HL-60 (cell line): ENCODE data around the gene ARPC5.

Source experiments
- DNase-seq, 2 experiments: peaks; one replicate each; pipeline ENCODE4 v3.0.0-alpha.2; 2010 to 2020; ENCODE audit warnings: low read depth in 1 of 2, low spot score in 1 of 2
- H3K27ac ChIP-seq: fragments of 250-450 bp; sonication (Bioruptor Pico); replicated peaks from 2 replicates; pipeline ENCODE4 v1.5.1; 2020; ENCODE audit warnings: mild to moderate bottlenecking, moderate library complexity
- H3K27me3 ChIP-seq: fragments of 250-450 bp; sonication (Bioruptor Pico); 2 replicates; pipeline ENCODE4 v1.5.1; 2021; ENCODE audit warnings: mild to moderate bottlenecking, moderate library complexity; ENCODE audit not compliant: insufficient read depth, poor library complexity, severe bottlenecking
- H3K4me3 ChIP-seq: replicated peaks from 2 replicates; pipeline ENCODE4 v1.5.1; 2011; ENCODE audit warnings: mild to moderate bottlenecking, control low read depth, low read length; ENCODE audit not compliant: insufficient read depth
- GABPA ChIP-seq: IDR thresholded peaks from 2 replicates; pipeline ENCODE4 v1.6.1; 2012; ENCODE audit warnings: low read depth
- POLR2AphosphoS5 ChIP-seq: IDR thresholded peaks from 2 replicates; pipeline ENCODE4 v1.6.1; 2012; ENCODE audit warnings: low read depth
- SPI1 ChIP-seq: IDR thresholded peaks from 2 replicates; pipeline ENCODE4 v1.6.1; 2012; ENCODE audit warnings: low read depth, mild to moderate bottlenecking, borderline replicate concordance
- TF ChIP-seq, protein P1 (sequence below): IDR thresholded peaks from 2 replicates; pipeline ENCODE4 v1.6.1; 2012; ENCODE audit warnings: low read depth; ENCODE audit not compliant: insufficient replicate concordance
- TF ChIP-seq, protein P2 (sequence below): IDR thresholded peaks from one replicate; pipeline ENCODE4 v1.5.1; 2011; ENCODE audit warnings: low read length, control low read depth, inconsistent platforms; ENCODE audit not compliant: insufficient read depth

ARPC5 gene

DNA sequence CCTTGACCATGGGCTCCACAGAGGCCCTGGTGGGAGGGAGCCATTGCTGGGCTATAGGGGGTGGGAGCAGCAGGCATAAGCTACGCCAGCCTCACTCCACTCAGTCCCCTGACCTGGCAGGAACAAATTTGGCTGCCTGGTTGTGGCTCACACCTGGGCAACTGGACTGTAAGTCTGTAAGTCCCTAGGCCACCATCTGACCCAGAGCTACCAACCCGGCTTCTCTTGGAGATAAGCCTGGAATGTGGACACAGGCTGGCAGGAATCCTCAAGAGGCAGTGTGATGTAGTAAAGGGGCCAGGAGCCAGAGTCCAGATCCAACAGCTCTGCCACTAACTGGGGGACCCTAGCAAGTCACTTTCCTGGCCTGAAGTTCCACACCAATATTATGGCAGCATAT, 56.7 kb downstream of the ARPC5 start:
- H3K27me3 ChIP-seq: no peaks in the 10 kb centered on the region
- H3K4me3 ChIP-seq: no peak overlapping the region
- DNase-seq: no peak
- no peak for TF ChIP-seq SPI1
- TF ChIP-seq POLR2AphosphoS5: no peak
- TF ChIP-seq, protein P1, sequence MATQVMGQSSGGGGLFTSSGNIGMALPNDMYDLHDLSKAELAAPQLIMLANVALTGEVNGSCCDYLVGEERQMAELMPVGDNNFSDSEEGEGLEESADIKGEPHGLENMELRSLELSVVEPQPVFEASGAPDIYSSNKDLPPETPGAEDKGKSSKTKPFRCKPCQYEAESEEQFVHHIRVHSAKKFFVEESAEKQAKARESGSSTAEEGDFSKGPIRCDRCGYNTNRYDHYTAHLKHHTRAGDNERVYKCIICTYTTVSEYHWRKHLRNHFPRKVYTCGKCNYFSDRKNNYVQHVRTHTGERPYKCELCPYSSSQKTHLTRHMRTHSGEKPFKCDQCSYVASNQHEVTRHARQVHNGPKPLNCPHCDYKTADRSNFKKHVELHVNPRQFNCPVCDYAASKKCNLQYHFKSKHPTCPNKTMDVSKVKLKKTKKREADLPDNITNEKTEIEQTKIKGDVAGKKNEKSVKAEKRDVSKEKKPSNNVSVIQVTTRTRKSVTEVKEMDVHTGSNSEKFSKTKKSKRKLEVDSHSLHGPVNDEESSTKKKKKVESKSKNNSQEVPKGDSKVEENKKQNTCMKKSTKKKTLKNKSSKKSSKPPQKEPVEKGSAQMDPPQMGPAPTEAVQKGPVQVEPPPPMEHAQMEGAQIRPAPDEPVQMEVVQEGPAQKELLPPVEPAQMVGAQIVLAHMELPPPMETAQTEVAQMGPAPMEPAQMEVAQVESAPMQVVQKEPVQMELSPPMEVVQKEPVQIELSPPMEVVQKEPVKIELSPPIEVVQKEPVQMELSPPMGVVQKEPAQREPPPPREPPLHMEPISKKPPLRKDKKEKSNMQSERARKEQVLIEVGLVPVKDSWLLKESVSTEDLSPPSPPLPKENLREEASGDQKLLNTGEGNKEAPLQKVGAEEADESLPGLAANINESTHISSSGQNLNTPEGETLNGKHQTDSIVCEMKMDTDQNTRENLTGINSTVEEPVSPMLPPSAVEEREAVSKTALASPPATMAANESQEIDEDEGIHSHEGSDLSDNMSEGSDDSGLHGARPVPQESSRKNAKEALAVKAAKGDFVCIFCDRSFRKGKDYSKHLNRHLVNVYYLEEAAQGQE: no peak
- TF ChIP-seq GABPA: no peak
- TF ChIP-seq, protein P2, sequence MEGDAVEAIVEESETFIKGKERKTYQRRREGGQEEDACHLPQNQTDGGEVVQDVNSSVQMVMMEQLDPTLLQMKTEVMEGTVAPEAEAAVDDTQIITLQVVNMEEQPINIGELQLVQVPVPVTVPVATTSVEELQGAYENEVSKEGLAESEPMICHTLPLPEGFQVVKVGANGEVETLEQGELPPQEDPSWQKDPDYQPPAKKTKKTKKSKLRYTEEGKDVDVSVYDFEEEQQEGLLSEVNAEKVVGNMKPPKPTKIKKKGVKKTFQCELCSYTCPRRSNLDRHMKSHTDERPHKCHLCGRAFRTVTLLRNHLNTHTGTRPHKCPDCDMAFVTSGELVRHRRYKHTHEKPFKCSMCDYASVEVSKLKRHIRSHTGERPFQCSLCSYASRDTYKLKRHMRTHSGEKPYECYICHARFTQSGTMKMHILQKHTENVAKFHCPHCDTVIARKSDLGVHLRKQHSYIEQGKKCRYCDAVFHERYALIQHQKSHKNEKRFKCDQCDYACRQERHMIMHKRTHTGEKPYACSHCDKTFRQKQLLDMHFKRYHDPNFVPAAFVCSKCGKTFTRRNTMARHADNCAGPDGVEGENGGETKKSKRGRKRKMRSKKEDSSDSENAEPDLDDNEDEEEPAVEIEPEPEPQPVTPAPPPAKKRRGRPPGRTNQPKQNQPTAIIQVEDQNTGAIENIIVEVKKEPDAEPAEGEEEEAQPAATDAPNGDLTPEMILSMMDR: no peak
- peak overlapping the region; percentile 27 for H3K27ac ChIP-seq

DNA sequence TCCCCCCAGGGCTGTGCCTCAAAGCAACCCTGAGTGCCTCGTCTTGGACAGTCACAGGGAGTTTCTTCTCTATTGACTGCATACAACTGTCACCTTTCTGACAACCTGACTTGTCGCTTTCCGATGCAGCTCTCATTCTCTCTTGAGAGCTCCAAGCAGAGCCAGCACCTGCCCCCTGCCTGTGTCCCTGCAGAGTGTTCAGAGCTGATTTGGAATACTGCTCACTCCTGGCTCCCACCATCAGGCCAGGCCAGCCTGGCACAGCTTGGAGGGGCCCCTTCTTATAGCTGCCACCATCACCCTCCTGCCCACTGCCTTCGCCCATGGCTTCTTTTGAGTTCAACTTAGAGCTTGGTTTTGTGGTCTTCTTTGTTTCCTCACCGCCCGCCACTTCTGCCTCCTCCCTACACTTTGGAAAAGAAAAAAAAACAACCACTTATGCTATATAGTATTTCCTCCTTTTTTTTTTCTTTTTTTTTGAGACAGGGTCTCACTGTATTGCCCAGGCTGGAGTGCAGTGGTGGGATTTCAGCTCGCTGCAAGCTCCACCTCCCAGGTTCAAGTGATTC, 57.6 kb downstream of the ARPC5 start:
- no peaks in the 10 kb centered on the region for H3K27me3 ChIP-seq
- TF ChIP-seq SPI1 (no peak), POLR2AphosphoS5 (no peak), GABPA (no peak)
- TF ChIP-seq, protein P2: no peak
- TF ChIP-seq, protein P1: no peak
- peak overlapping the region; percentile 27; the same call in 1 of the 2 replicates for H3K27ac ChIP-seq
- peak in 1 of 2 experiments; percentile 76 for DNase-seq
- no peak overlapping the region for H3K4me3 ChIP-seq

DNA sequence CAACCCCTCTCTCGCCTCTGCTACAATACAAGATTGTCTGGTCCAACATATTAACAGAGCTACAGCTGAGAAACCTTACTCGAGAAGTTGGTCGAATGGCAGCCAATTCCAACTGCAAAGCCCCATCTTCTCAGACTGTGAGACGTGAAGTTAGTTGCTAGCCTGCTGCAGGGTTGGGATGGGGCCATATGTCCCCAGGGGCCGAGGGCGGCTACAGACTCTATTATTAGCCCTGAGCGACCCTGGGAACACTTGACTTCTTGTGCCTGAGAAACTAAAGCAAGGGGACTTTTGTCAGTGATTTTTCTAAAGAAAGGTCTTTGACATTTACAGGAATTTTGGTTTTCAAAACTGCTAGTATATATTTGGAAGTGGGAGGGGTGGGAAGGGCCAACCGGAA, 59.0 kb downstream of the ARPC5 start:
- Histone ChIP-seq H3K4me3 (no peak overlapping the region), H3K27me3 (no peaks in the 10 kb centered on the region), H3K27ac (no peak overlapping the region)
- no peak for TF ChIP-seq POLR2AphosphoS5
- TF ChIP-seq, protein P2: no peak
- TF ChIP-seq, protein P1: no peak
- DNase-seq: no peak
